Measurements from ENCODE around the gene RFX1. TPM values are rescaled to one million over a fixed set of nuclear protein-coding genes. Genes with fewer than 3 reads are reported as not detected.

Gene RFX1
- total RNA-seq, 4 donors from 2014 or later, result 2.0 to 5.9 (median 3.9) TPM

DNA sequence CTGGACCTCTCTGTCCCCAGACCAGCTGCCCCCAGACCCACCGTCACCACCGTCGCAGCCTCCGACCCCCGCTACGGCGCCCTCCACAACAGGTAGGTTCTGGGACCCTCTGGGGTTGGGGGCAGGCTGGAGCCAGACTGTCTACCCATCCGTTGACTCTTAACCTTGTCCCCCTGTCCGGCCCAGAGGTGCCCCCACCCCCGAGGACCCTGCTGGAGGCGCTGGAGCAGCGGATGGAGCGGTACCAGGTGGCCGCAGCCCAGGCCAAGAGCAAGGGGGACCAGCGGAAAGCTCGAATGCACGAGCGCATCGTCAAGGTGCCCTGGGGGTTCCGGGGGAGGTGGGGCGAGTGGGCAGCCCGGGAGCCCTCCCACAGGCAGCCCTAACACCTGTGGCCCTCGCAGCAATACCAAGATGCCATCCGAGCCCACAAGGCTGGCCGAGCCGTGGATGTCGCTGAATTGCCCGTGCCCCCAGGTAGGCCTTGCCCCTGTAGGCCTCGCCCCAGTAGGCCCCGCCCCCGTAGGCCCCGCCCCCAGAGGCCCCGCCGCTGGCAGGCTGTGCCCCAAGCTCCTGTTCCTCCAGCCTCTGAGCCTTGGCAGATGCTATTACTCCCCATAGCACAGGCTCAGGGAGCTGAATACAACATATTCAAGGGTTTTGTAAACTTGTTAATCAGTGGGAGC, 87.3 kb downstream of the RFX1 start:
- TF ChIP-seq POLR2AphosphoS5 (IDR thresholded peaks at IDR 0.05), result no peak
- TF ChIP-seq POLR2A (IDR thresholded peaks at IDR 0.05), result no peak
- TF ChIP-seq, protein P1, sequence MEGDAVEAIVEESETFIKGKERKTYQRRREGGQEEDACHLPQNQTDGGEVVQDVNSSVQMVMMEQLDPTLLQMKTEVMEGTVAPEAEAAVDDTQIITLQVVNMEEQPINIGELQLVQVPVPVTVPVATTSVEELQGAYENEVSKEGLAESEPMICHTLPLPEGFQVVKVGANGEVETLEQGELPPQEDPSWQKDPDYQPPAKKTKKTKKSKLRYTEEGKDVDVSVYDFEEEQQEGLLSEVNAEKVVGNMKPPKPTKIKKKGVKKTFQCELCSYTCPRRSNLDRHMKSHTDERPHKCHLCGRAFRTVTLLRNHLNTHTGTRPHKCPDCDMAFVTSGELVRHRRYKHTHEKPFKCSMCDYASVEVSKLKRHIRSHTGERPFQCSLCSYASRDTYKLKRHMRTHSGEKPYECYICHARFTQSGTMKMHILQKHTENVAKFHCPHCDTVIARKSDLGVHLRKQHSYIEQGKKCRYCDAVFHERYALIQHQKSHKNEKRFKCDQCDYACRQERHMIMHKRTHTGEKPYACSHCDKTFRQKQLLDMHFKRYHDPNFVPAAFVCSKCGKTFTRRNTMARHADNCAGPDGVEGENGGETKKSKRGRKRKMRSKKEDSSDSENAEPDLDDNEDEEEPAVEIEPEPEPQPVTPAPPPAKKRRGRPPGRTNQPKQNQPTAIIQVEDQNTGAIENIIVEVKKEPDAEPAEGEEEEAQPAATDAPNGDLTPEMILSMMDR (IDR thresholded peaks at IDR 0.05), result no peak
- no peak for TF ChIP-seq EP300 (IDR thresholded peaks at IDR 0.05)
- Histone ChIP-seq H3K9me3 (peaks cover 0 to 6% (median 0%) of the 10 kb centered on the region in 3 donors), H3K36me3 (peaks cover 0 to 100% of the 10 kb centered on the region in 2 donors), H3K27ac (no peak overlapping the region), H3K4me3 (no peak overlapping the region), H3K27me3 (no peaks in the 10 kb centered on the region), H3K4me1 (no peaks in the 10 kb centered on the region)
- ATAC-seq, result no peak
- WGBS, 2 donors (ENCODE audit: low coverage in 1 of 2), result 100% methylated on average over 1 of the region's 34 CpGs; no CpG with 5 or more reads in 1 of the 2 donors

- WGBS, 2 donors (ENCODE audit: low coverage in 1 of 2), result 69 to 82% methylated on average over 4 to 6 of the region's 14 CpGs
- H3K4me1 ChIP-seq, result no peaks in the 10 kb centered on the region
- TF ChIP-seq POLR2AphosphoS5 (IDR thresholded peaks at IDR 0.05) (no peak), POLR2A (IDR thresholded peaks at IDR 0.05) (no peak), EP300 (IDR thresholded peaks at IDR 0.05) (no peak)
- TF ChIP-seq, protein P1 (IDR thresholded peaks at IDR 0.05), result no peak
- H3K36me3 ChIP-seq, result peaks cover 0 to 100% of the 10 kb centered on the region in 2 donors
- H3K9me3 ChIP-seq, result peaks cover 0 to 6% (median 0%) of the 10 kb centered on the region in 3 donors
- no peak overlapping the region for H3K4me3 ChIP-seq
- H3K27ac ChIP-seq, result no peak overlapping the region
- peak; percentile 44 for ATAC-seq
- no peaks in the 10 kb centered on the region for H3K27me3 ChIP-seq
These were observed 88.2 kb downstream of the RFX1 start for GRCh38 chr19:13917888-13918406.

- WGBS, 2 donors (ENCODE audit: low coverage in 1 of 2), result 82 to 93% methylated on average over 2 of the region's 3 CpGs
- H3K27me3 ChIP-seq, result no peaks in the 10 kb centered on the region
- TF ChIP-seq POLR2A (IDR thresholded peaks at IDR 0.05), result no peak
- TF ChIP-seq EP300 (IDR thresholded peaks at IDR 0.05), result no peak
- TF ChIP-seq, protein P1 (IDR thresholded peaks at IDR 0.05), result no peak
- TF ChIP-seq POLR2AphosphoS5 (IDR thresholded peaks at IDR 0.05), result no peak
- H3K9me3 ChIP-seq, result no peaks in the 10 kb centered on the region
- H3K27ac ChIP-seq, result no peak overlapping the region
- no peak for ATAC-seq
- H3K4me1 ChIP-seq, result no peaks in the 10 kb centered on the region
- H3K4me3 ChIP-seq, result no peak overlapping the region
- peaks cover 0 to 100% of the 10 kb centered on the region in 2 donors for H3K36me3 ChIP-seq
These were observed 91.3 kb downstream of the RFX1 start for GRCh38 chr19:13914777-13915176.

GRCh38 chr19:13913352-13913751, 92.8 kb downstream of the RFX1 start:
- ATAC-seq, result no peak
- H3K27me3 ChIP-seq, result no peaks in the 10 kb centered on the region
- TF ChIP-seq, protein P1 (IDR thresholded peaks at IDR 0.05), result no peak
- TF ChIP-seq EP300 (IDR thresholded peaks at IDR 0.05), result no peak
- no peak for TF ChIP-seq POLR2AphosphoS5 (IDR thresholded peaks at IDR 0.05)
- no peak for TF ChIP-seq POLR2A (IDR thresholded peaks at IDR 0.05)
- no peak overlapping the region for H3K27ac ChIP-seq
- H3K4me3 ChIP-seq, result no peak overlapping the region
- no CpG with 5 or more reads among the region's 17 CpGs for WGBS, 2 donors (ENCODE audit: low coverage in 1 of 2)
- H3K4me1 ChIP-seq, result no peaks in the 10 kb centered on the region
- H3K9me3 ChIP-seq, result no peaks in the 10 kb centered on the region
- H3K36me3 ChIP-seq, result peaks cover 0 to 97% of the 10 kb centered on the region in 2 donors

Other genes starting within 250 kb of the RFX1 start
- gene MRI1, start 241.8 kb downstream of the RFX1 start, total RNA-seq, result 10 to 100 TPM; 31.2 to 51.8 (median 42.2) TPM
- gene C19orf53, start 231.9 kb downstream of the RFX1 start, total RNA-seq, result 100 to 1,000 TPM; 123 to 142 (median 128) TPM
- gene ZSWIM4, start 210.9 kb downstream of the RFX1 start, total RNA-seq, result 1 to 10 TPM; 3.9 to 9.2 (median 4.2) TPM
- gene NANOS3, start 129.2 kb downstream of the RFX1 start, total RNA-seq, result 1 to 10 TPM in 2 of 4 donors, not detected in 2; 1.1 to 5.0 TPM
- gene BRME1, start 100.2 kb downstream of the RFX1 start, total RNA-seq, result 1 to 10 TPM in 3 of 4 donors, not detected in 1; 1.9 to 2.4 (median 2.2) TPM
- 10 to 100 TPM; 15.6 to 36.8 (median 22.4) TPM for gene CC2D1A, start 100.1 kb downstream of the RFX1 start, total RNA-seq
- gene PODNL1, start 67.9 kb downstream of the RFX1 start, total RNA-seq, result under 1 TPM in 2 of 4 donors, not detected in 2; 0.62 to 0.67 TPM
- gene DCAF15, start 53.8 kb downstream of the RFX1 start, total RNA-seq, result 10 to 100 TPM in 2 of 4 donors, 1 to 10 TPM in 2; 5.3 to 20.8 (median 14.5) TPM
- gene RLN3, start 21.8 kb upstream of the RFX1 start, total RNA-seq, result not detected
- gene IL27RA, start 25.4 kb upstream of the RFX1 start, total RNA-seq, result 1 to 10 TPM; 1.1 to 5.4 (median 3.1) TPM
- not detected for gene PALM3, start 55.8 kb upstream of the RFX1 start, total RNA-seq
- 1 to 10 TPM; 2.7 to 9.5 (median 5.6) TPM for gene MISP3, start 66.5 kb upstream of the RFX1 start, total RNA-seq
- gene C19orf67, start 79.5 kb upstream of the RFX1 start, total RNA-seq, result not detected
- 10 to 100 TPM; 21.9 to 61.3 (median 41.3) TPM for gene SAMD1, start 84.4 kb upstream of the RFX1 start, total RNA-seq
- 100 to 1,000 TPM in 1 of 4 donors, 10 to 100 TPM in 3; 62.3 to 138 (median 76.6) TPM for gene PRKACA, start 111.4 kb upstream of the RFX1 start, total RNA-seq
- gene ASF1B, start 130.3 kb upstream of the RFX1 start, total RNA-seq, result 1 to 10 TPM in 1 of 4 donors, not detected in 3; 1.2 TPM
- 10 to 100 TPM; 13.3 to 47.9 (median 21.1) TPM for gene ADGRL1, start 199.8 kb upstream of the RFX1 start, total RNA-seq